RWPE1 (cell line): ENCODE data around the gene DPP6.

Source experiments
- CTCF ChIA-PET: fragments of 350-600 bp; sonication (Branson Sonifier 250); formaldehyde crosslinking; extraction: SDS; loops from one replicate; lab custom pipeline; 2021; lab: Yijun Ruan, JAX
- POLR2A ChIA-PET: fragments of 400-600 bp; formaldehyde crosslinking; extraction: SDS; loops from one replicate; lab custom pipeline; 2020; ENCODE audit warnings: antibody characterized with exemption; ENCODE audit not compliant: low non-redundant PET; lab: Yijun Ruan, JAX
- DNase-seq: peaks from one replicate; pipeline ENCODE4 v3.0.0; 2012; ENCODE audit warnings: low spot score
- H3K27ac ChIP-seq: fragments of 450-650 bp; 2 replicates; pipeline ENCODE4 v1.5.1; 2017
- TF ChIP-seq, protein P1 (sequence below): fragments of 450-650 bp; conservative IDR thresholded peaks from 2 replicates; pipeline ENCODE4 v1.5.1; 2017; ENCODE audit warnings: low read depth, mild to moderate bottlenecking

DPP6 gene

DNA sequence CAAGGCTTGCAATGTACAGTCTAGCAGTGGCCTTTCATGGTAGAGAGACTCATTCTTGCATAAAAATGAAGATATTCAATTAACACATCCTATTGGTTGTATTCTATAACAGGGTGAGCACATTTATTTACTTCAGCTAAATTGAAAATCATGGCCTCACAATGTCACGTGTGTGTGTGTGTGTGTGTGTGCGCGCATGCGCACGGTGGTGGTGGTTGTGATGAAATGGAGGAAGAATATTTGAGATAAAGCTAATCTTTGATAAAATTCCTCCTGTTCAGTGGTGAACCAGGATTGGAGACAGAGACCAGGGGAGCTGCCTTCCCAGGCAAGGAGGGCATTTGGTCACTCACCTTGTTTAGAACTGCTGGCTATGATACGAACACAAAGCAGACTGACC lies 199.8 kb downstream of the DPP6 start:
- no peak for DNase-seq
- POLR2A ChIA-PET, result no interaction called here
- H3K27ac ChIP-seq, result no peak overlapping the region
- TF ChIP-seq, protein P1, sequence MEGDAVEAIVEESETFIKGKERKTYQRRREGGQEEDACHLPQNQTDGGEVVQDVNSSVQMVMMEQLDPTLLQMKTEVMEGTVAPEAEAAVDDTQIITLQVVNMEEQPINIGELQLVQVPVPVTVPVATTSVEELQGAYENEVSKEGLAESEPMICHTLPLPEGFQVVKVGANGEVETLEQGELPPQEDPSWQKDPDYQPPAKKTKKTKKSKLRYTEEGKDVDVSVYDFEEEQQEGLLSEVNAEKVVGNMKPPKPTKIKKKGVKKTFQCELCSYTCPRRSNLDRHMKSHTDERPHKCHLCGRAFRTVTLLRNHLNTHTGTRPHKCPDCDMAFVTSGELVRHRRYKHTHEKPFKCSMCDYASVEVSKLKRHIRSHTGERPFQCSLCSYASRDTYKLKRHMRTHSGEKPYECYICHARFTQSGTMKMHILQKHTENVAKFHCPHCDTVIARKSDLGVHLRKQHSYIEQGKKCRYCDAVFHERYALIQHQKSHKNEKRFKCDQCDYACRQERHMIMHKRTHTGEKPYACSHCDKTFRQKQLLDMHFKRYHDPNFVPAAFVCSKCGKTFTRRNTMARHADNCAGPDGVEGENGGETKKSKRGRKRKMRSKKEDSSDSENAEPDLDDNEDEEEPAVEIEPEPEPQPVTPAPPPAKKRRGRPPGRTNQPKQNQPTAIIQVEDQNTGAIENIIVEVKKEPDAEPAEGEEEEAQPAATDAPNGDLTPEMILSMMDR, result no peak
- CTCF ChIA-PET, result no interaction called here

DNA sequence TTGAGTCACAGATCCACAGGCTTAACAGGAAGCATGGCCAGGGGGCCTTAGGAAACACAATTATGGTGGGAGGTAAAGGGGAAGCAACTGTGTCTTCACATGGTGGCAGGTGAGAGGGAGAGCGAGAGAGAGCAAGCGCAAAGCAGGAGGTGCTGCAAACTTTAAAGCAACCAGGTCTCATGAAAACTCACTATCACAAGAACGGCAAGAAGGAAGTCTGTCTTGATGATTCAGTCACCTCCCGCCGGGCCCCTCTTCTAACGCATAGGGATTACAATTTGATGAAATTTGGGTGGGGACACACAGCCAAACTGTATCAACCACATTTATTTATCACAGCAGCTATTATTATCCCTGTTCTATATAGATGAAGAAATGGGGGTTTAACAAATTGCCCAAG lies 201.6 kb downstream of the DPP6 start:
- ChIA-PET CTCF (no interaction called here), POLR2A (no interaction called here)
- TF ChIP-seq, protein P1, result no peak
- no peak for DNase-seq
- no peak overlapping the region for H3K27ac ChIP-seq

DNA sequence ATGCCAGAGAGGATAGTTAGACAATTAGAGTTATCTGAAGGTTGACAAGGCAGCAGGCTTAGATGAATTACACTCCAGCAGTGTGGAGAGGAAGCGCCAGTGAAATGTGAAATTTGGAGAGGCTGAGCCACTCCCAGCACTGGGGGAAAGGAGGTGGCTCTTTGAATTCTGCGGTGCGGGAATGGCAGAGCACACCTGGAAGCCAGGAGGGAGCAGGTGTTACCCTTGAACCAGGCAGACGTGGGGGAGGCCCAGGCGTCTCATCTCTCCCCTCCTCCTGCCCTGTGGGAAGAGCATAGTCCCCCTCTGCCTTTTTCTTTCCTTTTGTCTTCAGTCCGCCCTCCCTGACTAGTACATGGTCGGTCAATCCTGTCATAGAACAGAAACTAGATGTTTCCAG lies 203.1 kb downstream of the DPP6 start:
- POLR2A ChIA-PET, result no interaction called here
- TF ChIP-seq, protein P1, result no peak
- H3K27ac ChIP-seq, result no peak overlapping the region
- CTCF ChIA-PET, result no interaction called here
- DNase-seq, result no peak

DNA sequence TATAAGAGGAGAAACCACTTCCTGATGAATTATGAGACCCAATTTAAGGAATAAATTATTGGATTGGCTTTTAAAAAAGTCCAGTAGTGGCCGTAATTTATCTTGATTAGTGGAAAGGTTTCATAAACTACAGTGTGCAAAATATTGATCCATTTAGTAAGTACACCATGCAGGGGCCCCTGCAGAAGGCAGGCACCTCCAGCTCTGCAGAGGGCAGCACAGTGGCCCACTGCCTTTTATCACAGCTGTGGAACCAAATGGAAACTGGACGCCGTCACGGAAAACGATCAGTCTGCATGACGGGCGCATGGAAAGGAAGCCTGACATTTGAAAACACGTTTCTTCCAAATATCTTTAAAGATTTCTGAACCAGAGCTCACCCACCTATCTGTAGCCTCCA lies 204.0 kb downstream of the DPP6 start:
- TF ChIP-seq, protein P1, result no peak
- ChIA-PET CTCF (interaction anchor here (0.7 kb wide), 1 partner anchor 54 kb away, joined by 3 read pairs; no protein-coding TSS in a partner anchor), POLR2A (no interaction called here)
- DNase-seq, result no peak
- no peak overlapping the region for H3K27ac ChIP-seq

DNA sequence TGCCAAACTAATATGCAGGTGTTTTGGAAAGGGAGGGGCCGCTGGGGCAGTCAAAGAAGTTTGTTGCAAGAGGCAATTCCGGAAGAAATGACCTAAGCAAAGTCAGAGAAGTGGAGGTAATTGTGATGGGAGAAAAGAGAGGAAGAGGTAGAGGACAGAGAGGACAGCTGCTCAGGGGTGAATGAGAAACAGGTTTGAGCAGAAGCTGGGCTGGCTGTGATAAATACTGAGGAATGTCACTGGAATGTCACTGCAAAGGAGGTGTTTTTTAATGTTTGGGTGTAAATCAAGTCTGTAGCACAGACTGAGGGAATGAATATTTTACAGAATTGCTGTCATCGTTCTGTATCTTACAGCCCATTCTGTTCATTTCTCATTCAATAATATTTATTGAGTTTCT lies 207.2 kb downstream of the DPP6 start:
- ChIA-PET CTCF (no interaction called here), POLR2A (no interaction called here)
- TF ChIP-seq, protein P1, result no peak
- H3K27ac ChIP-seq, result no peak overlapping the region
- DNase-seq, result no peak

DNA sequence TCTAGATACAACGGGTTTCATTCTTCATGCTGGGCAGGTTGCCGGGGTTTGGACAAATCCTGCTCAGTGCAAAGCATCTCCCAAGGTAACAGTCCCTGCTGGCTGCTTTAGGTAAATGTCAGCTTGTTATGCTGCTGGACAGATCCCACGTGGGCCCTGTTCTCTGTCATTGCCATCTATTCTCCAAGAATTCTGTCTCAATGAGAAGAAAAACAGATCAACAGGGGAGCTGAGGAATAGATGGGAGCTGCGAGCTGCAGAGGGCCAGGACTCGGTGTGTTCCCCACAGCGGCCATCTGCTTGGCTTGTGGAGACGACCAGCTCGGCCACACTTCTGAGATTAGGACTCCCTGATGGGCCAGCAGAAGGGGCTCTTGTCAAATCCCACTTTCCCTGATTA lies 235.2 kb downstream of the DPP6 start:
- H3K27ac ChIP-seq, result no peak overlapping the region
- ChIA-PET CTCF (no interaction called here), POLR2A (no interaction called here)
- TF ChIP-seq, protein P1, result no peak
- DNase-seq, result no peak

DNA sequence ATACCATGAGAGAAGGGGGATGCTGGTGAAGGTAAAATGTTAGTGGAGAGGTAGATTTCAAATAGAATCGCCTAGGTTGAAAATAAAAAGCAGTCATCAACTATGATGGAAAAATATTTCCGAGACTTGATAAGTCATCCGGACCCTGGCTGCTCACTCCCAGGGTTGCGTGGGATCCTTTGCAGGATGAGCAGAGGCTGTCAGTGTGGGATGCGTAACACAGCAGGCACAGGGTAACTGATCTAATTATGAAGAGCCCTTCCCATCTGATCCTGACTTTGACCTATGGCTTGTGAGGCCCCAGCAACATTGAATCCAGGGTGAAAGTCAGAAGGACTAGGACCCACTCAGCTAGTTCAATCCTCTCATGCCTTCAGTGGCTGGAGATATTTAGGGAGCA lies 236.9 kb downstream of the DPP6 start:
- no peak for DNase-seq
- ChIA-PET CTCF (no interaction called here), POLR2A (no interaction called here)
- TF ChIP-seq, protein P1, result no peak
- no peak overlapping the region for H3K27ac ChIP-seq
